SK-N-SH treated with all-trans-retinoic acid at 6 μM for 48 hours (cell line): ENCODE measurements around the gene CTNND2.

Experiments used
- ATAC-seq: fragments of 200-7000 bp; cut with Tn5 transposase; 3 replicates; pipeline ENCODE4 v1.9.1; 2020; ENCODE audit warnings: mild to moderate bottlenecking, moderate library complexity
- ARNTL ChIP-seq: fragments of 450-650 bp; formaldehyde crosslinking; IDR thresholded peaks from 2 replicates; pipeline ENCODE4 v1.5.0; 2020; ENCODE audit warnings: low read depth, mild to moderate bottlenecking, moderate library complexity, borderline replicate concordance
- BACH2 ChIP-seq: fragments of 250-450 bp; sonication (Bioruptor Pico); IDR thresholded peaks from 2 replicates; pipeline ENCODE4 v1.9.0; 2021; ENCODE audit warnings: mild to moderate bottlenecking, borderline replicate concordance
- CSDC2 ChIP-seq: fragments of 250-450 bp; sonication (Bioruptor Pico); IDR thresholded peaks from 2 replicates; pipeline ENCODE4 v1.5.0; 2020; ENCODE audit warnings: mild to moderate bottlenecking, moderate library complexity
- CSRNP3 ChIP-seq: fragments of 250-450 bp; sonication (Bioruptor Pico); IDR thresholded peaks from 2 replicates; pipeline ENCODE4 v1.5.1; 2021; ENCODE audit warnings: mild to moderate bottlenecking, moderate library complexity
- ESRRG ChIP-seq: fragments of 250-450 bp; sonication (Bioruptor Pico); IDR thresholded peaks from 2 replicates; pipeline ENCODE4 v1.6.1; 2021; ENCODE audit warnings: mild to moderate bottlenecking
- GLIS3 ChIP-seq: fragments of 250-450 bp; sonication (Bioruptor Pico); IDR thresholded peaks from 2 replicates; pipeline ENCODE4 v1.5.0; 2020; ENCODE audit warnings: mild to moderate bottlenecking, moderate library complexity
- ISL1 ChIP-seq: fragments of 250-450 bp; sonication (Bioruptor Pico); IDR thresholded peaks from 2 replicates; pipeline ENCODE4 v2.1.2; 2022; ENCODE audit warnings: mild to moderate bottlenecking, moderate library complexity
- OSR1 ChIP-seq: fragments of 250-450 bp; sonication (Bioruptor Pico); IDR thresholded peaks from 2 replicates; pipeline ENCODE4 v1.8.0; 2022; ENCODE audit warnings: moderate library complexity, mild to moderate bottlenecking, inconsistent platforms
- POU6F1 ChIP-seq: fragments of 250-450 bp; sonication (Bioruptor Pico); IDR thresholded peaks from 2 replicates; pipeline ENCODE4 v1.8.0; 2021; ENCODE audit warnings: low read depth, mild to moderate bottlenecking, moderate library complexity, borderline replicate concordance
- PPARA ChIP-seq: fragments of 250-450 bp; sonication (Bioruptor Pico); IDR thresholded peaks from 2 replicates; pipeline ENCODE4 v1.5.0; 2020; ENCODE audit warnings: mild to moderate bottlenecking, borderline replicate concordance
- RARB ChIP-seq: fragments of 250-450 bp; sonication (Bioruptor Pico); IDR thresholded peaks from 2 replicates; pipeline ENCODE4 v1.8.0; 2021; ENCODE audit warnings: mild to moderate bottlenecking, moderate library complexity
- SNAI2 ChIP-seq: fragments of 250-450 bp; sonication (Bioruptor Pico); IDR thresholded peaks from 2 replicates; pipeline ENCODE4 v1.5.0; 2020; ENCODE audit warnings: mild to moderate bottlenecking, moderate library complexity
- TCF4 ChIP-seq: fragments of 250-450 bp; sonication (Bioruptor Pico); IDR thresholded peaks from 2 replicates; pipeline ENCODE4 v1.8.0; 2021; ENCODE audit warnings: mild to moderate bottlenecking, moderate library complexity, borderline replicate concordance
- TOX ChIP-seq: fragments of 250-450 bp; sonication (Bioruptor Pico); IDR thresholded peaks from 2 replicates; pipeline ENCODE4 v1.8.0; 2021; ENCODE audit warnings: mild to moderate bottlenecking, moderate library complexity, borderline replicate concordance
- ZC3H10 ChIP-seq: fragments of 250-450 bp; sonication (Bioruptor Pico); IDR thresholded peaks from 2 replicates; pipeline ENCODE4 v1.5.1; 2021; ENCODE audit warnings: mild to moderate bottlenecking, moderate library complexity
- ZFP3 ChIP-seq: fragments of 250-450 bp; sonication (Bioruptor Pico); IDR thresholded peaks from 2 replicates; pipeline ENCODE4 v1.5.0; 2020; ENCODE audit warnings: mild to moderate bottlenecking, moderate library complexity
- ZFP30 ChIP-seq: fragments of 450-650 bp; formaldehyde crosslinking; IDR thresholded peaks from 2 replicates; pipeline ENCODE4 v1.5.0; 2022; ENCODE audit warnings: mild to moderate bottlenecking, moderate library complexity
- ZNF565 ChIP-seq: fragments of 450-650 bp; formaldehyde crosslinking; conservative IDR thresholded peaks from 2 replicates; pipeline ENCODE4 v1.5.0; 2020; ENCODE audit warnings: low read depth, mild to moderate bottlenecking, moderate library complexity
- ZNF70 ChIP-seq: fragments of 450-650 bp; formaldehyde crosslinking; IDR thresholded peaks from 2 replicates; pipeline ENCODE4 v1.5.0; 2020; ENCODE audit warnings: mild to moderate bottlenecking, moderate library complexity
- TF ChIP-seq, protein P1 (sequence below): fragments of 250-450 bp; sonication (Bioruptor Pico); IDR thresholded peaks from 2 replicates; pipeline ENCODE4 v1.8.0; 2020; ENCODE audit warnings: mild to moderate bottlenecking, moderate library complexity, borderline replicate concordance
- TF ChIP-seq, protein P2 (sequence below): fragments of 250-450 bp; sonication (Bioruptor Pico); IDR thresholded peaks from 2 replicates; pipeline ENCODE4 v1.5.0; 2020; ENCODE audit warnings: mild to moderate bottlenecking, moderate library complexity
- TF ChIP-seq, protein P3 (sequence below): fragments of 250-450 bp; sonication (Bioruptor Pico); IDR thresholded peaks from 2 replicates; pipeline ENCODE4 v1.5.1; 2020; ENCODE audit warnings: low read depth, mild to moderate bottlenecking, moderate library complexity

Gene CTNND2

GRCh38 chr5:11650936-11651335 lies 253.3 kb downstream of the CTNND2 start:
- TF ChIP-seq TCF4 (CRISPR knock-in tag) (no peak), GLIS3 (no peak), POU6F1 (no peak), OSR1 (CRISPR knock-in tag) (no peak), BACH2 (no peak), CSRNP3 (CRISPR knock-in tag) (no peak), ZFP30 (CRISPR knock-in tag) (no peak), PPARA (CRISPR knock-in tag) (no peak), SNAI2 (no peak), TOX (no peak), ZC3H10 (CRISPR knock-in tag) (no peak), ISL1 (CRISPR knock-in tag) (no peak), ZFP3 (CRISPR knock-in tag) (no peak), RARB (CRISPR knock-in tag) (no peak)
- TF ChIP-seq, protein P1, sequence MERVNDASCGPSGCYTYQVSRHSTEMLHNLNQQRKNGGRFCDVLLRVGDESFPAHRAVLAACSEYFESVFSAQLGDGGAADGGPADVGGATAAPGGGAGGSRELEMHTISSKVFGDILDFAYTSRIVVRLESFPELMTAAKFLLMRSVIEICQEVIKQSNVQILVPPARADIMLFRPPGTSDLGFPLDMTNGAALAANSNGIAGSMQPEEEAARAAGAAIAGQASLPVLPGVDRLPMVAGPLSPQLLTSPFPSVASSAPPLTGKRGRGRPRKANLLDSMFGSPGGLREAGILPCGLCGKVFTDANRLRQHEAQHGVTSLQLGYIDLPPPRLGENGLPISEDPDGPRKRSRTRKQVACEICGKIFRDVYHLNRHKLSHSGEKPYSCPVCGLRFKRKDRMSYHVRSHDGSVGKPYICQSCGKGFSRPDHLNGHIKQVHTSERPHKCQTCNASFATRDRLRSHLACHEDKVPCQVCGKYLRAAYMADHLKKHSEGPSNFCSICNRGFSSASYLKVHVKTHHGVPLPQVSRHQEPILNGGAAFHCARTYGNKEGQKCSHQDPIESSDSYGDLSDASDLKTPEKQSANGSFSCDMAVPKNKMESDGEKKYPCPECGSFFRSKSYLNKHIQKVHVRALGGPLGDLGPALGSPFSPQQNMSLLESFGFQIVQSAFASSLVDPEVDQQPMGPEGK (CRISPR knock-in tag): no peak
- TF ChIP-seq, protein P2, sequence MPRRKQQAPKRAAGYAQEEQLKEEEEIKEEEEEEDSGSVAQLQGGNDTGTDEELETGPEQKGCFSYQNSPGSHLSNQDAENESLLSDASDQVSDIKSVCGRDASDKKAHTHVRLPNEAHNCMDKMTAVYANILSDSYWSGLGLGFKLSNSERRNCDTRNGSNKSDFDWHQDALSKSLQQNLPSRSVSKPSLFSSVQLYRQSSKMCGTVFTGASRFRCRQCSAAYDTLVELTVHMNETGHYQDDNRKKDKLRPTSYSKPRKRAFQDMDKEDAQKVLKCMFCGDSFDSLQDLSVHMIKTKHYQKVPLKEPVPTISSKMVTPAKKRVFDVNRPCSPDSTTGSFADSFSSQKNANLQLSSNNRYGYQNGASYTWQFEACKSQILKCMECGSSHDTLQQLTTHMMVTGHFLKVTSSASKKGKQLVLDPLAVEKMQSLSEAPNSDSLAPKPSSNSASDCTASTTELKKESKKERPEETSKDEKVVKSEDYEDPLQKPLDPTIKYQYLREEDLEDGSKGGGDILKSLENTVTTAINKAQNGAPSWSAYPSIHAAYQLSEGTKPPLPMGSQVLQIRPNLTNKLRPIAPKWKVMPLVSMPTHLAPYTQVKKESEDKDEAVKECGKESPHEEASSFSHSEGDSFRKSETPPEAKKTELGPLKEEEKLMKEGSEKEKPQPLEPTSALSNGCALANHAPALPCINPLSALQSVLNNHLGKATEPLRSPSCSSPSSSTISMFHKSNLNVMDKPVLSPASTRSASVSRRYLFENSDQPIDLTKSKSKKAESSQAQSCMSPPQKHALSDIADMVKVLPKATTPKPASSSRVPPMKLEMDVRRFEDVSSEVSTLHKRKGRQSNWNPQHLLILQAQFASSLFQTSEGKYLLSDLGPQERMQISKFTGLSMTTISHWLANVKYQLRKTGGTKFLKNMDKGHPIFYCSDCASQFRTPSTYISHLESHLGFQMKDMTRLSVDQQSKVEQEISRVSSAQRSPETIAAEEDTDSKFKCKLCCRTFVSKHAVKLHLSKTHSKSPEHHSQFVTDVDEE: no peak
- no peak for ATAC-seq

- ATAC-seq: no peak
- TF ChIP-seq ZNF565 (CRISPR knock-in tag): no peak
- no peak for TF ChIP-seq ESRRG (CRISPR knock-in tag)
- TF ChIP-seq OSR1 (CRISPR knock-in tag): no peak
- TF ChIP-seq SNAI2: no peak
- TF ChIP-seq CSDC2 (CRISPR knock-in tag): no peak
- TF ChIP-seq ZNF70 (CRISPR knock-in tag): no peak
- no peak for TF ChIP-seq ZFP30 (CRISPR knock-in tag)
- TF ChIP-seq POU6F1: no peak
- no peak for TF ChIP-seq GLIS3
- no peak for TF ChIP-seq ARNTL (CRISPR knock-in tag)
- no peak for TF ChIP-seq CSRNP3 (CRISPR knock-in tag)
- TF ChIP-seq, protein P3, sequence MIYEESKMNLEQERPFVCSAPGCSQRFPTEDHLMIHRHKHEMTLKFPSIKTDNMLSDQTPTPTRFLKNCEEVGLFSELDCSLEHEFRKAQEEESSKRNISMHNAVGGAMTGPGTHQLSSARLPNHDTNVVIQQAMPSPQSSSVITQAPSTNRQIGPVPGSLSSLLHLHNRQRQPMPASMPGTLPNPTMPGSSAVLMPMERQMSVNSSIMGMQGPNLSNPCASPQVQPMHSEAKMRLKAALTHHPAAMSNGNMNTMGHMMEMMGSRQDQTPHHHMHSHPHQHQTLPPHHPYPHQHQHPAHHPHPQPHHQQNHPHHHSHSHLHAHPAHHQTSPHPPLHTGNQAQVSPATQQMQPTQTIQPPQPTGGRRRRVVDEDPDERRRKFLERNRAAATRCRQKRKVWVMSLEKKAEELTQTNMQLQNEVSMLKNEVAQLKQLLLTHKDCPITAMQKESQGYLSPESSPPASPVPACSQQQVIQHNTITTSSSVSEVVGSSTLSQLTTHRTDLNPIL (CRISPR knock-in tag): no peak
Observed at GRCh38 chr5:11646141-11646540, 258.1 kb downstream of the CTNND2 start.
